ENCODE measurements around the gene NEURL1B.

NEURL1B gene

GRCh38 chr5:172679628-172680212 lies 38.7 kb downstream of the NEURL1B start:
- FAIRE-seq (no peak), DNase-seq (ENCODE audit: insufficient read length, low spot score) (no peak)
- no peak for TF ChIP-seq POLR2A (IDR thresholded peaks at IDR 0.05; ENCODE audit: low read depth, low read length)

GRCh38 chr5:172680921-172681320 lies 39.9 kb downstream of the NEURL1B start:
- no peak for FAIRE-seq

DNA sequence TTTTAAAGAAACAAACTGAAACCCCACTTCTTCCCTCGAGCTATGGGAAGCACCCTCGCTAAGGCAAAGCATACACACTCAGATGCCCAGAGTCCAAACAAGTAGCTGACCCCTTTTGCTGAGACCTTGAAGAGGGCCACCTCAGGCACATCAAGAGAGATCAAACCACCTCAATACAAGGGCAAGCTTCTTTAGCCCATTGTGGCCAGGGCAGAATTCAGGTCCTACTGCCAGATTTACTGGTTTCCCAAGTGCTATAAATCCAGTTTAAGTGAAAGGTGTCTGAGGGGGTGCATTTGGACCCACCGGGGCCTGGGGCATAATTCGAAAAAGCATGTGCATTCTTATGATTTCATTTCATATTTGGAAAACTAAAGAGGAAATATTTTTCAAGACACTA lies 40.4 kb downstream of the NEURL1B start:
- DNase-seq (ENCODE audit: insufficient read length, low spot score) (no peak), FAIRE-seq (no peak)
- TF ChIP-seq POLR2A (IDR thresholded peaks at IDR 0.05; ENCODE audit: low read depth, low read length), result no peak

More at GRCh38 chr5:172680921-172681320, 39.9 kb downstream of the NEURL1B start:
- TF ChIP-seq POLR2A (IDR thresholded peaks at IDR 0.05; ENCODE audit: low read depth, low read length), result no peak
- no peak for DNase-seq (ENCODE audit: insufficient read length, low spot score)

- FAIRE-seq, result no peak
- no peak for DNase-seq (ENCODE audit: insufficient read length, low spot score)
Measured at GRCh38 chr5:172683264-172683644, 42.2 kb downstream of the NEURL1B start.

GRCh38 chr5:172683645-172684471 lies 42.8 kb downstream of the NEURL1B start:
- DNase-seq (ENCODE audit: insufficient read length, low spot score) (no peak), FAIRE-seq (no peak)
- TF ChIP-seq POLR2A (IDR thresholded peaks at IDR 0.05; ENCODE audit: low read depth, low read length), result no peak

More at GRCh38 chr5:172683264-172683644, 42.2 kb downstream of the NEURL1B start:
- no peak for TF ChIP-seq POLR2A (IDR thresholded peaks at IDR 0.05; ENCODE audit: low read depth, low read length)

- no peak for TF ChIP-seq POLR2A (IDR thresholded peaks at IDR 0.05; ENCODE audit: low read depth, low read length)
- DNase-seq (ENCODE audit: insufficient read length, low spot score) (no peak), FAIRE-seq (no peak)
Measured at GRCh38 chr5:172685091-172685490, 44.0 kb downstream of the NEURL1B start.

GRCh38 chr5:172686111-172686510 lies 45.0 kb downstream of the NEURL1B start:
- no peak for TF ChIP-seq POLR2A (IDR thresholded peaks at IDR 0.05; ENCODE audit: low read depth, low read length)
- FAIRE-seq, result no peak

DNA sequence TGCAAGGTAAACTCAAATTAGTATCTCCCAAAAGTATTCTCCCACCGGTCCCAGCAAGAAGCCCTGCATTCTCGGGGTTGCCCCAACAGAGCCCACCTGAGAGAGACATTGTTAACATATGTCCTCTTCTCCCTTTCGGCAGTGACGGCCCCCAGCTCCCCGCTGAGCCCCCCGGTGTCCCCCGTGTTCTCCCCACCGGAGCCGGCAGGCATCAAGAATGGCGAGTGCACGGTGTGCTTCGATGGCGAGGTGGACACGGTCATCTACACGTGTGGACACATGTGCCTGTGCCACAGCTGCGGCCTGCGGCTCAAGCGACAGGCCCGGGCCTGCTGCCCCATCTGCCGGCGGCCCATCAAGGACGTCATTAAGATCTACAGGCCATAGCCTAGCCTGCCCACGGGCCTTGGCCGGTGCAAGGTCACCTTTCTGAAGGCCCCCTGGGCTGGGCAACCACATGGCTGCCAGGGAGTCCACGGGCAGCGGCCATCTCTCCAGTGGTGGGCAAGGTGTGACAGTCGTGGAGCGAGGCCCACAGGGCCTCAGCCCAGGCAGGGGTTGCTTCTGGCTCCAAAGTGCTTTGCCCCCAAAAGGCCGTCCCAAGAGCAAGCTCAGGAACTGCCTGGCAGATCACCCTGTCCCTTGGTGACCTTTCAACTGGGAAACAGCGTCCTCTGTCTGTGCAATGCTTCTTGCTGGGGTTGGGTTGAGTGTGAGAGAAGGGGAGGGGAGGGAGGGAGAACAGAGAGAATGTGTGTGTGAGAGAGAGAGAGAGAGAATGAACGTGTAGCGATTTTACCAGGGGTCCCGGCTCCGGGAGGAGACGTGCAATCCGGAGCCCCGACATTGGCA lies 45.7 kb downstream of the NEURL1B start:
- TF ChIP-seq POLR2A (IDR thresholded peaks at IDR 0.05; ENCODE audit: low read depth, low read length), result no peak
- FAIRE-seq (no peak), DNase-seq (ENCODE audit: insufficient read length, low spot score) (no peak)

More at GRCh38 chr5:172686111-172686510, 45.0 kb downstream of the NEURL1B start:
- DNase-seq (ENCODE audit: insufficient read length, low spot score), result peak; percentile 61

DNA sequence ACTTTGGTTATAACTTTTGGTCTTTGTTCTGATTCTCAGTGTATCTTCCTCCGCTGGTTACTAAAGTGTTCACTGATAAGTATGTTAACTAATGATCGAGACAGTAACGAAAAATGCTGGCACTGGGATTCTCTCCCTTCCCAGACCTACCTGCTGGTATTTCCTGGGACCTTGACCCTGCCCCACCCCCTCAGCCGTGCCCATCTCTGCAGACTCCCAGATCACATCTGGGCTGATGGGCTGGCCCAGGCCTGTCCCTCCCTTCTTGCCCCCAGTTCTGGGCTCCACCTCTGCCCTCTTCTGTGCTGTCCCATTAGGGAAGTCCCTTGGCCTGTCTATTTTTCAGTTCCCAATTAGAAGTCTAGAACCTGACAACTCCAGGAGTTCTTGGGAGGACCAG lies 46.9 kb downstream of the NEURL1B start:
- TF ChIP-seq POLR2A (IDR thresholded peaks at IDR 0.05; ENCODE audit: low read depth, low read length), result no peak
- no peak for DNase-seq (ENCODE audit: insufficient read length, low spot score)
- FAIRE-seq, result no peak

GRCh38 chr5:172688349-172689217 lies 47.5 kb downstream of the NEURL1B start:
- FAIRE-seq (no peak), DNase-seq (ENCODE audit: insufficient read length, low spot score) (no peak)
- no peak for TF ChIP-seq POLR2A (IDR thresholded peaks at IDR 0.05; ENCODE audit: low read depth, low read length)

GRCh38 chr5:172689218-172689572 lies 48.1 kb downstream of the NEURL1B start:
- FAIRE-seq (no peak), DNase-seq (ENCODE audit: insufficient read length, low spot score) (no peak)
- TF ChIP-seq POLR2A (IDR thresholded peaks at IDR 0.05; ENCODE audit: low read depth, low read length), result no peak

- no peak for FAIRE-seq
- TF ChIP-seq POLR2A (IDR thresholded peaks at IDR 0.05; ENCODE audit: low read depth, low read length), result no peak
- no peak for DNase-seq (ENCODE audit: insufficient read length, low spot score)
Measured at GRCh38 chr5:172689801-172690200, 48.7 kb downstream of the NEURL1B start.

Measured in H54 (cell line).